Calu3 (cell line): Measurements from ENCODE around the gene CD9. TPM values are rescaled to one million over a fixed set of nuclear protein-coding genes. Genes with fewer than 3 reads are reported as not detected.
A peak's percentile ranks its signal among the peaks of the same experiment; 100 is the strongest.

Experiments
- BruUV-seq: library from RNA; stranded (reverse); fragments of 400-500 nt; replicated peaks from 2 replicates; lab custom pipeline; 2021; lab: Mats Ljungman, UMichigan
- CTCF ChIA-PET: fragments of 300-600 bp; sonication (Branson Sonifier 250); formaldehyde crosslinking; loops from one replicate; lab custom pipeline; 2022; ENCODE audit warnings: antibody characterized with exemption; lab: Charles Lee
- DNase-seq: peaks from one replicate; pipeline ENCODE4 v3.0.0; 2022
- H3K27ac Mint-ChIP-seq: one replicate; pipeline ENCODE4 v1.8.0; 2022; ENCODE audit warnings: mixed read lengths; ENCODE audit not compliant: unreplicated experiment
- H3K27me3 Mint-ChIP-seq: one replicate; pipeline ENCODE4 v1.8.0; 2022; ENCODE audit warnings: mixed read lengths; ENCODE audit not compliant: unreplicated experiment
- H3K36me3 Mint-ChIP-seq: one replicate; pipeline ENCODE4 v1.8.0; 2022; ENCODE audit warnings: mild to moderate bottlenecking, moderate library complexity, mixed read lengths; ENCODE audit not compliant: insufficient read depth, unreplicated experiment
- H3K4me1 Mint-ChIP-seq: one replicate; pipeline ENCODE4 v1.8.0; 2022; ENCODE audit warnings: mild to moderate bottlenecking, low read depth, mixed read lengths; ENCODE audit not compliant: unreplicated experiment
- H3K4me3 Mint-ChIP-seq: one replicate; pipeline ENCODE4 v1.8.0; 2022; ENCODE audit warnings: mild to moderate bottlenecking, low read depth, moderate library complexity, mixed read lengths; ENCODE audit not compliant: unreplicated experiment
- H3K9me3 Mint-ChIP-seq: one replicate; pipeline ENCODE4 v1.8.0; 2022; ENCODE audit warnings: low read depth, mixed read lengths; ENCODE audit not compliant: unreplicated experiment
- intact Hi-C: fragments of 100-400 bp; cut with micrococcal nuclease; formaldehyde crosslinking; loops from one replicate; pipeline ENCODE4 v1.10.0; 2022; ENCODE audit not compliant: unreplicated experiment
- total RNA-seq: library from RNA; stranded (reverse); gene quantifications from 2 replicates; pipeline ENCODE4 v1.2.3, GENCODE V29; 2022
- TF ChIP-seq, protein P1 (sequence below): fragments of 200-600 bp; IDR thresholded peaks from one replicate; pipeline ENCODE4 v1.8.0; 2022; ENCODE audit warnings: antibody characterized with exemption; ENCODE audit not compliant: unreplicated experiment

The CD9 gene
- total RNA-seq, 1 experiment from 2014 or later: 128 TPM

DNA sequence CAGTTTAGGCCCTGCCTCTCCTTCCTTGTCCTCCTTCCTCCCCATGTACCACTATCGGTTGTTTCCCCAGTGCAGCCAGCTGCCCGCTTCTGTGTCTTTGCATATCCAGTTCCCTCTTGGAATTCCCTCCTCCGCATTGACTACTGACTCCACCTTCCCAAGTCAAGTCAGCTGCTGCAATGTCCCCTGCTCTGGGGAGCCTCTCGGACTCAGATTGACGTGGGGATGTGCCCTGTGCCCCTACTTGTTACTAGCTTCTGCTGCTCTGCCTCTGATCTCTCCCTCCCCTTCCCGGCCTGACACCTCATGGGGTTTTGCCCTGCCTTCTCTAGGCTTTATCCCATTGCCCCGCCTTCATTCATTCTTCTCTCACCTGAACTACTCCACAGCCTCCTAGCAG lies 2.1 kb upstream of the CD9 start:
- BruUV-seq: no TSS peak
- CTCF ChIA-PET: interaction anchor here (0.5 to 0.7 kb wide), 2 partner anchors 29 to 132 kb away, joined by 3 read pairs; no protein-coding TSS in a partner anchor
- H3K4me1 Mint-ChIP-seq: peaks cover 53% of the 10 kb centered on the region
- TF ChIP-seq, protein P1, sequence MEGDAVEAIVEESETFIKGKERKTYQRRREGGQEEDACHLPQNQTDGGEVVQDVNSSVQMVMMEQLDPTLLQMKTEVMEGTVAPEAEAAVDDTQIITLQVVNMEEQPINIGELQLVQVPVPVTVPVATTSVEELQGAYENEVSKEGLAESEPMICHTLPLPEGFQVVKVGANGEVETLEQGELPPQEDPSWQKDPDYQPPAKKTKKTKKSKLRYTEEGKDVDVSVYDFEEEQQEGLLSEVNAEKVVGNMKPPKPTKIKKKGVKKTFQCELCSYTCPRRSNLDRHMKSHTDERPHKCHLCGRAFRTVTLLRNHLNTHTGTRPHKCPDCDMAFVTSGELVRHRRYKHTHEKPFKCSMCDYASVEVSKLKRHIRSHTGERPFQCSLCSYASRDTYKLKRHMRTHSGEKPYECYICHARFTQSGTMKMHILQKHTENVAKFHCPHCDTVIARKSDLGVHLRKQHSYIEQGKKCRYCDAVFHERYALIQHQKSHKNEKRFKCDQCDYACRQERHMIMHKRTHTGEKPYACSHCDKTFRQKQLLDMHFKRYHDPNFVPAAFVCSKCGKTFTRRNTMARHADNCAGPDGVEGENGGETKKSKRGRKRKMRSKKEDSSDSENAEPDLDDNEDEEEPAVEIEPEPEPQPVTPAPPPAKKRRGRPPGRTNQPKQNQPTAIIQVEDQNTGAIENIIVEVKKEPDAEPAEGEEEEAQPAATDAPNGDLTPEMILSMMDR: no peak
- no peak overlapping the region for H3K27ac Mint-ChIP-seq
- H3K4me3 Mint-ChIP-seq: no peak overlapping the region
- H3K27me3 Mint-ChIP-seq: peaks cover 8% of the 10 kb centered on the region
- intact Hi-C loops: no loop called here
- H3K9me3 Mint-ChIP-seq: no peaks in the 10 kb centered on the region
- DNase-seq: no peak
- peaks cover 33% of the 10 kb centered on the region for H3K36me3 Mint-ChIP-seq

DNA sequence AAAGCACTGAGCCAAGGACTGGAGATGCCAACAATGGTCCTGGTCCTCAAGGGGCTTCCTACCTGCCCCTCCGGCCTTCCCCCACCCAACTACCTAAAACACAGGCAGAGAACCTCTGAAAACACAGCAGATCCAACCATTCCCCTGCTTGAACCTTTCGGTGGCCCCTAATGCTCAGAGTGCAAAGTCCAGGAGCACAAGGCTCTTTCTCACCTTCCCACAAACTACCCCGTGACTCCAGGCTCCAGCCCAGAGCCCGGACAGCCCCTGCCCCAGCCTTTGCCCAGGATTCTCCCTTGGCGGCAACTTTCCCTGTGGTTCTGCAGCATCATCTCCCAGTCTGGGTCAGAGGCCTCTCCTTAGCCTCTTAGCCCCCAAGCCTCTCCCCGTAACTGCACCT lies 1.6 kb upstream of the CD9 start:
- Mint-ChIP-seq H3K27ac (peak overlapping the region; percentile 66), H3K4me1 (peaks cover 56% of the 10 kb centered on the region), H3K9me3 (no peaks in the 10 kb centered on the region), H3K4me3 (peak overlapping the region; percentile 82), H3K36me3 (peaks cover 33% of the 10 kb centered on the region), H3K27me3 (peaks cover 3% of the 10 kb centered on the region)
- intact Hi-C loops: no loop called here
- DNase-seq: no peak
- no TSS peak for BruUV-seq
- TF ChIP-seq, protein P1: no peak
- CTCF ChIA-PET: interaction anchor here (0.5 to 1.1 kb wide), 3 partner anchors 30 to 132 kb away, joined by 3 read pairs; no protein-coding TSS in a partner anchor

DNA sequence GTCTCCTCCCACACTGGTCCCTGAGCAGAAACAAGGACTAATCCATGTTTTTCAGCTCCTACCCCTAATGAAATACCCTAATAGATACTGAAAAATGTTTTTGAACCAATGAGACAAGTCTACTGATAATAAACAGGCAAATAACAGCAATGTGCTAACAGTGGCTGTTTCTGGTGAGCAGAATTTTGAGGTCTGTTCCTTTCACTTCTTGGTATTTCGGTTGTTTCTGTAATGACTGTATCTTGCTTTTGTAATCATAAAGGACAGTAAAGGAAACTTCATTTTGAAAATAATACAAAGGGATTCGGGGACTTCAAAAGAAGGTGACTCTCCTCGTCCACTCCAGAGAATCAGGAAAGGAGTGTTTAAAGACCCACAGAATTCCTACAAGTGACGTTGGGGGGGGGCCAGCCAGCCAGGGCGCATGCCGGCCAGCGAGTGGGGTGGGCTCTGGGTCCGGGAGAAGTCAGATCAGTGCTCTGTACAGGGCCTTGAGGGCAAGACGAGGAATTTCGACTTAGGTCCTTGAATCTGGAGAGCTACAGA lies 1.1 kb upstream of the CD9 start:
- Mint-ChIP-seq H3K27ac (peak overlapping the region; percentile 66), H3K4me1 (peaks cover 56% of the 10 kb centered on the region), H3K36me3 (peaks cover 33% of the 10 kb centered on the region), H3K9me3 (no peaks in the 10 kb centered on the region), H3K4me3 (peak overlapping the region; percentile 82), H3K27me3 (no peaks in the 10 kb centered on the region)
- no peak for DNase-seq
- no TSS peak for BruUV-seq
- intact Hi-C loops: no loop called here
- TF ChIP-seq, protein P1: no peak
- CTCF ChIA-PET: interaction anchor here (1.1 to 1.4 kb wide), 2 partner anchors 78 to 86 kb away, joined by 3 read pairs; no protein-coding TSS in a partner anchor

DNA sequence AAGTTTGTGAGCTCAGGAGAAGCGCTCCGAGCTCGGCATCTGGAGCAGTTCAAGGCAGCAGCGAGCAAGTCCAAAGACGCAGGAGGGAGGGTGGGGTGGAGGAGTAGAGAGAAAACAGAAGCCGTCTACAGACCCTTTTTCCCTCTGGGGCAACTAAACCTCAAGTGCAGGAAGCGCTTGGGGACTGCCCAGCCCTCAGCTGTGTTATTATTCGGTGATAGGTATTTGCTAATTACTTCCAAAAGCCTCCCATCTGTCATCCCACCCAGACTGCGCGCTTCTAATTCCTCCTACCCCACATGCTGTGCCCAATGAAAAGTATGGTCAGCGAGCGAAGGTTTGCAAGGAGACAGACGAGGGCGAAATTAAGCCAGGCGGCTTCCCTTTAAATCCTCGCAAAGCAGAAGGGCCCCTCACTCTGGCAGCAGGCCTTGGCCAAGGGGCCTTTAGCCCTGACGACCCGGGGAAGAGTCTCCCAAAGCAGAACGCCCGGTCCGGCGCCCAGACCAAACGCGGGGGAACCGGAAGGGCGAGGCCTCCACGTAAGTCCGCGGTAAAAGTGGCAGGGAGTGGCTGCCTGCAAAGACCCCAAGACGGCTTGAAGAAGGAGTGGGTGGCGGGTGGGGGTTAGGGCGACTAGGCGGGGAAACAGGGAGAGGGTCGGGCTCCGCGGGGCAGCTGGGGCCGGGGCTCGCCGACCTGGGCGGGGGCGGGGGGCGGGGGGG lies 507 bp upstream of the CD9 start:
- no peak overlapping the region for H3K27ac Mint-ChIP-seq
- H3K36me3 Mint-ChIP-seq: peaks cover 33% of the 10 kb centered on the region
- H3K9me3 Mint-ChIP-seq: no peaks in the 10 kb centered on the region
- CTCF ChIA-PET: interaction anchor here (1.1 to 2.4 kb wide), 3 partner anchors 15 to 85 kb away, joined by 3 to 7 read pairs (median 3); no protein-coding TSS in a partner anchor
- H3K4me1 Mint-ChIP-seq: peaks cover 56% of the 10 kb centered on the region
- intact Hi-C loops: no loop called here
- H3K27me3 Mint-ChIP-seq: no peaks in the 10 kb centered on the region
- peak; percentile 37 for DNase-seq
- H3K4me3 Mint-ChIP-seq: peak overlapping the region; percentile 82
- TSS peak; percentile 55 for BruUV-seq
- TF ChIP-seq, protein P1: no peak
